ENCODE results near the gene VPS26B.
"Not testable (repeated sequence)": the region's sequence is repeated elsewhere in the genome, so short reads cannot be mapped to it uniquely, and the experiment has no call there.

VPS26B gene

GRCh38 chr11:134253188-134253993, 28.9 kb downstream of the VPS26B start, which contains the start of the genes ACAD8 and THYN1:
Gene ACAD8 (plus strand): TSS chr11:134253568. CDS start chr11:134253601, 33 bp downstream.
Gene THYN1 (minus strand): TSS chr11:134253352. CDS start chr11:134252882, 470 bp downstream.
- DNase-seq (ENCODE audit: low read depth in 1 of 2, low spot score in 1 of 2), result peak; percentile 91 to 97
- peak within 1 kb of the TSS; percentile 70 for H3K4me3 ChIP-seq (replicated peaks; ENCODE audit: insufficient read depth, low read length)
- H3K27ac ChIP-seq (replicated peaks), result peak within 1 kb of the TSS; percentile 68
- no peaks in the 10 kb centered on the region for H3K27me3 ChIP-seq (ENCODE audit: insufficient read depth, poor library complexity, severe bottlenecking)
- TF ChIP-seq CTCF (IDR thresholded peaks at IDR 0.05; ENCODE audit: insufficient read depth, low read length) (no peak), POLR2AphosphoS5 (IDR thresholded peaks at IDR 0.05; ENCODE audit: low read depth) (peak; percentile 63; the same call in 1 of the 2 replicates), REST (IDR thresholded peaks at IDR 0.05; ENCODE audit: insufficient replicate concordance, low read depth) (no peak)

GRCh38 chr11:134254433-134255183, 30.1 kb downstream of the VPS26B start:
- H3K27me3 ChIP-seq (ENCODE audit: insufficient read depth, poor library complexity, severe bottlenecking), result no peaks in the 10 kb centered on the region
- no peak for DNase-seq (ENCODE audit: low read depth in 1 of 2, low spot score in 1 of 2)
- H3K27ac ChIP-seq (replicated peaks), result no peak overlapping the region
- TF ChIP-seq POLR2AphosphoS5 (IDR thresholded peaks at IDR 0.05; ENCODE audit: low read depth), result no peak
- TF ChIP-seq SPI1 (IDR thresholded peaks at IDR 0.05; ENCODE audit: borderline replicate concordance, low read depth), result no peak
- TF ChIP-seq GABPA (IDR thresholded peaks at IDR 0.05; ENCODE audit: low read depth), result no peak
- no peak for TF ChIP-seq REST (IDR thresholded peaks at IDR 0.05; ENCODE audit: insufficient replicate concordance, low read depth)
- TF ChIP-seq CTCF (IDR thresholded peaks at IDR 0.05; ENCODE audit: insufficient read depth, low read length), result no peak
- peak overlapping the region; percentile 70 for H3K4me3 ChIP-seq (replicated peaks; ENCODE audit: insufficient read depth, low read length)

GRCh38 chr11:134255184-134255561, 30.7 kb downstream of the VPS26B start:
- H3K27ac ChIP-seq (replicated peaks); H3K4me3 ChIP-seq (replicated peaks; ENCODE audit: insufficient read depth, low read length); DNase-seq (ENCODE audit: low read depth in 1 of 2, low spot score in 1 of 2); H3K27me3 ChIP-seq (ENCODE audit: insufficient read depth, poor library complexity, severe bottlenecking): not testable (repeated sequence)

- TF ChIP-seq POLR2AphosphoS5 (IDR thresholded peaks at IDR 0.05; ENCODE audit: low read depth), result no peak
- TF ChIP-seq GABPA (IDR thresholded peaks at IDR 0.05; ENCODE audit: low read depth), result no peak
- no peak for TF ChIP-seq CTCF (IDR thresholded peaks at IDR 0.05; ENCODE audit: insufficient read depth, low read length)
- TF ChIP-seq SPI1 (IDR thresholded peaks at IDR 0.05; ENCODE audit: borderline replicate concordance, low read depth), result no peak
- no peak for TF ChIP-seq REST (IDR thresholded peaks at IDR 0.05; ENCODE audit: insufficient replicate concordance, low read depth)
- no peak for DNase-seq (ENCODE audit: low read depth in 1 of 2, low spot score in 1 of 2)
- no peak overlapping the region for H3K4me3 ChIP-seq (replicated peaks; ENCODE audit: insufficient read depth, low read length)
- H3K27ac ChIP-seq (replicated peaks), result no peak overlapping the region
- no peaks in the 10 kb centered on the region for H3K27me3 ChIP-seq (ENCODE audit: insufficient read depth, poor library complexity, severe bottlenecking)
These were observed 32.6 kb downstream of the VPS26B start for GRCh38 chr11:134257101-134257500.
